NCI-H1092 treated with DMSO at 0.1 percent for 48 hours (cell line): ENCODE measurements around the gene LYSMD1.

Source experiments
- DNase-seq: peaks from one replicate; lab custom pipeline; 2025; lab: John Stamatoyannopoulos, UW

The LYSMD1 gene

GRCh38 chr1:151175863-151176262 lies 10.2 kb upstream of the LYSMD1 start, which contains the start of gene TMOD4:
TMOD4 (minus strand) TSS chr1:151175981; CDS start chr1:151174875, 1,106 bp downstream.
- DNase-seq = no peak

- DNase-seq = peak; percentile 54
Measured at GRCh38 chr1:151175041-151175741, 9.5 kb upstream of the LYSMD1 start.

GRCh38 chr1:151171190-151171589 lies 5.5 kb upstream of the LYSMD1 start:
- no peak for DNase-seq

- DNase-seq = no peak
Measured at GRCh38 chr1:151167116-151167515, 1.4 kb upstream of the LYSMD1 start.

- no peak for DNase-seq
Measured at GRCh38 chr1:151166505-151166956, 829 bp upstream of the LYSMD1 start.

- DNase-seq = peak; percentile 79
Measured at GRCh38 chr1:151165281-151165737, 393 bp downstream of the LYSMD1 start.

- DNase-seq = no peak
Measured at GRCh38 chr1:151164732-151165280, 896 bp downstream of the LYSMD1 start.

- DNase-seq = no peak
Measured at GRCh38 chr1:151159373-151159772, 6.3 kb downstream of the LYSMD1 start.

GRCh38 chr1:151158751-151159251 lies 6.9 kb downstream of the LYSMD1 start:
- DNase-seq = no peak

- no peak for DNase-seq
Measured at GRCh38 chr1:151158326-151158725, 7.4 kb downstream of the LYSMD1 start.

GRCh38 chr1:151157067-151157531 lies 8.6 kb downstream of the LYSMD1 start:
- no peak for DNase-seq

GRCh38 chr1:151156515-151156819 lies 9.2 kb downstream of the LYSMD1 start, which contains the start of gene TNFAIP8L2:
TNFAIP8L2 (plus strand) TSS chr1:151156649; CDS start chr1:151158698, 2,049 bp downstream.
- no peak for DNase-seq

GRCh38 chr1:151147665-151148064 lies 18.0 kb downstream of the LYSMD1 start:
- no peak for DNase-seq

- DNase-seq = no peak
Measured at GRCh38 chr1:151147132-151147503, 18.6 kb downstream of the LYSMD1 start.

- DNase-seq = peak; percentile 95
Measured at GRCh38 chr1:151146412-151147131, 19.1 kb downstream of the LYSMD1 start, which contains the start of gene SEMA6C. SEMA6C (minus strand) TSS chr1:151146631; CDS start chr1:151142621, 4,010 bp downstream.

GRCh38 chr1:151146072-151146411 lies 19.7 kb downstream of the LYSMD1 start:
- no peak for DNase-seq

- peak; percentile 32 for DNase-seq
Measured at GRCh38 chr1:151145304-151146071, 20.2 kb downstream of the LYSMD1 start.

- no peak for DNase-seq
Measured at GRCh38 chr1:151144474-151145303, 21.0 kb downstream of the LYSMD1 start.

GRCh38 chr1:151143986-151144385 lies 21.7 kb downstream of the LYSMD1 start:
- no peak for DNase-seq

GRCh38 chr1:151143057-151143435 lies 22.7 kb downstream of the LYSMD1 start:
- no peak for DNase-seq
